HCEC 1CT (cell line): ENCODE measurements around the gene PPFIBP2.
A peak's percentile ranks its signal among the peaks of the same experiment; 100 is the strongest.

ENCODE experiments used
- DNase-seq: peaks from one replicate; pipeline ENCODE4 v3.0.0-alpha.2; 2017

PPFIBP2 gene

DNA sequence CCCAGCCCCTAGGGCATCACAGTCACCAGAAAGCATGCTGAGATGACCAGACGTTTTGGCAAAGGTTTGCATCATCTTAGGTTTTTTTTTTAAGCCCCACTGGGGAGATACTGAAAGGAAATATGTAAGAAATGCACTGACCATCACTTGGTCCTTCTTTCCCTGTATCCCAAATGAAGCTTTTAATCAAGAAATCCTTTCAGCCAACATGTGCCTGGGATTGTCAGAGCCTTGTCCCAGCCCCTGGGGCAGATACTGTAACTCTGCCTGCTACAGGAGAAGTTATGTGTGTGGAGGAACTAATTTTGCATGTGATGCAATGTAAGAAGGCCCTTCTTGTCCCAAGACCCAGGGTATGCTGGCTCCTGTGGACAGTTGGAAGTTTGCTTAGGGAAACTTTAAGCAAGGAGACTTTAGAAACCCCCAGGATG lies 65.6 kb downstream of the PPFIBP2 start:
- DNase-seq: no peak

DNA sequence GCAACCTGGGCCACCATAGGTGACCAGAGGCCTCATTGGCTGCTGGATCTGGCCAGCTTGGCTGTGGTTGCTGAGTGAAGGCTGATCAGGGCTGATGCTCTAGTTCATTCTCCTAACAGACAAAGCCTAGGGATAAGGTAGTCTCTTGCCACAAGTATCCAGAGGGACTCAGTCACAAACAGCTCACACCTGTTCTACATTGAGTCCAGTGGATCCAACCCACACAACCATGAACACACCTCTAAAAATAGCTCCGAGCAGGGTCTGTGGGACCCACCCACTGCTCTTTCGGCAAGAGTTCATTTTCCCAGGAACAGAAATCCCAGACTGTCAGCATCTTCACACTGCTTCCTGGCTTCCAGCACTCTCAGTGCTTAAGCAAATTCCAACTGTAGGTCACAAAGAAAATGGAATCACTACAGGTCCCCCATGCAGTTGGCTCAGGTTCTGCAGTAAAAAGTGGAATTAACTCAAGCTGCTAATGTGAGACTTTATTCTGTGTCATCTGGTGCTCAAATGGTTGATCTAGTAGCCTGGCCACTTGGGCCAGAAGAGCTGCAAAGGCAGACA lies 67.3 kb downstream of the PPFIBP2 start:
- DNase-seq: no peak

DNA sequence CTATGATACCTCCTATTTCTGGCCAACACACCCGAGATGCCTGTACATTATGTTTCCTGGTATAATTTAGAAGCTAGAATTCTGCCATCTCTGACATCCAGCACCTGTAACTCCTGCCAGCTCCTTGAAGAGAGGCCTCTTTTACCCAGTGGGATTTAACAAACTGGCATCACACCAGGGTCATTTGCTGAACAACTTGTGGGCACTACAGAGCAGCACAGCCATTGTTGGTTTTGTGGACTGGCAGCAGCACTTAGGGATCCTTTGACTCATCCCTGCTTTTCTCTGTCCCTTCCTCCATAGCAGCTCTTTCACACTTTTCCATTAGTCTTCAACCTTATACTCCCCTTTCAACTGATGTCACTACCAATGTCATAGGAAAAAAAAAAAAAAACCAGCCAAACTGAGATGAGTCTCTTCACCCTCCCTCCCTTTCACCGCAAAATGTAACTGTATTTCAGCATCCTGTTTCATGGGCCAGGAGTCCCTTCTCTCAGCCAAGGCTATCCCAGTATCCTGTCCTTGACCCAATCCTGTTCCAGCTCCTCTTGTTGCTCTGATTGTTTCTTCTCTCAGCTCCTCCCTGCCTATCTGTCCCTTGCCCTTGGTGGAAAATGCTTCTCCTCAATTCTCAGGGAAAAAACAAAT lies 68.7 kb downstream of the PPFIBP2 start:
- DNase-seq: no peak

DNA sequence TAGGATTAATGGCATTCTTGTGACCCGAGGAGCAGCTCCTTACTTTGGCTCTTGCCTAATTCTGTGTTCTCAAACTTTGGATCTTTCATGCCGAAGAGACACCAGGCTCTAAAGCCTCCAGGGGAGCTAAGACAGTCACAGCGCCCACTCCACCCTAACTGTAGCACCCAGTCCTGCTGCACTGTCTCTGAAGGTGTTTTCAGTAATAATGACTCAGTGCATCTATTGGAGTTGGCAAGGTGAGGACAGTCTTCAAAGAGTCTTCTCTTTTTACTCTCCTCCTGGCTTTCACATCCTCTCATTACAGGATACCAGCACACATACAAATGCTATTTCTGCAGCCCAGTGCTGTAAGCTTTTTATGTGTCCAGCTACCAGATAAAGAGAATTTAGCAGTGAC lies 69.4 kb downstream of the PPFIBP2 start:
- no peak for DNase-seq

DNA sequence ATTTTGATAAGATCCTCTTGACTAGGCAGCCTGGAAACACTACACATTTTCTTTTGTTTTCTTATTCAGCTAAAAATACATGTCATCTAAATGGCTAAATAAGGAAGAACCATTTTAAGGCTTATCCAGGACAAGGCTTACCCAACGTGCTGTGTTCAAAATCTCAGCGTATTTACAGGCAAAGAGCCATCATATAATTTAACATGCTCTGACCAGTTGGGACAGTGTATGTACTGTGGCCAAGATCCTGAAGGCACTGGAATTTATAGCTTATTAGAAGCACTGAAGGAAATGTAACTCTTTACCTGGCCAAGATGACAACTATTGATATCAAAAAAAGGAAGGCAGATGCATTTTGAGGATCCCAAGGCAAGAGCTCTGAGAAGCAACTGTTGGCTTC lies 71.1 kb downstream of the PPFIBP2 start:
- no peak for DNase-seq

DNA sequence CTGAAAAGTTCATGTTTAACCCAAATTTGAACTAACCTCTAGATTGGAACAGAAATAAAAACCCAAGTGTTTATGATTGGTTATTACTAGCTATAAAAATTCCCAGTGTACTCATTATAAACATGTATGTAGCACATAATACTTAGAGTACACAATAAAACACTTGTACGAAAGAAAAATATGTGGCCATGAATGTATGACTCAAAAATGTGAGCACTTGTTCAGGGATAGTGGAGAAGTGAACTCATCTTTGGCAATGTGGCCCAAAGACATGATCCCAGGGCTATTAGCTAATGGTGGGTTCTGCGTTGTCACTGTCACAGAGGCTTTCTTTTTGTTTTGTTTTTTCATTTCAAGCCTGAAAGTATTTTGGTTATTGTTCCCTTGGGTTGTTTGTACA lies 72.0 kb downstream of the PPFIBP2 start:
- DNase-seq: no peak

DNA sequence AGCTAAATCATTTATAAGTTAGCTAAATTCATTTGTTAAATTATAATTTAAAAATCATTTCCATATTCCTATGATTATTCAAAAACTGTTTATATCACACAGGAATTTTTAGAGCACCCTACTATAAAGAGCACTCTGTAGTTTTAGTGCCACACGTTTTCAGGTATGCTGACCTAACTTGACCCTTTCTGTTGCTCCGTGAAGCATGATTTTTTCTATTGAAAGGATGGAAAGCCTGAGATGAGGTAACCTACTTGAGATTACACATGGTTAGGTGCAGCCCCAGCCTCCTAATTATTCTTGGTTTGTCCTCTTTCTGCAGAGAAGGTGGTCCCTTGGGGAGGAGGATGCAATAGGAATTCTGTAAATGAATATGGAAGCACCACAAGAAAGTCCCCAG lies 72.6 kb downstream of the PPFIBP2 start:
- no peak for DNase-seq

DNA sequence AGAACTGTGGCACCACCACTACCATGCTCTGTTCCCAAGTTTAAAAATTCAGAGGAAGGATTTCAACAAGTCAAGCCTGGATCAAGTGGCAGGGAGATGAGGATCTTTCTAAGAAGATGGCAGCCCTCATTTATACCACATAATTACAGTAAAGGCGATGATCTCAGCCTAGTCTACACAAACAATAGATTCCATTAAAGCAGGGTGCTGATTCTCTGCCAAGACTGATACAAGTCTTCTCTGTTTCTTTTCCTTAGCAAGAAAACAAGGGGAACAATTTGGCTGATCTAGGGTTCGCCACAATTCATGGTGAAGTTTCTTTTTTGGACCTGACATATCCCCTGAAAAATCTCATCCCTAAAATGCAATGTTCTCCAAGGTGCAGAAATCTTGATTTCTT lies 73.9 kb downstream of the PPFIBP2 start:
- no peak for DNase-seq

DNA sequence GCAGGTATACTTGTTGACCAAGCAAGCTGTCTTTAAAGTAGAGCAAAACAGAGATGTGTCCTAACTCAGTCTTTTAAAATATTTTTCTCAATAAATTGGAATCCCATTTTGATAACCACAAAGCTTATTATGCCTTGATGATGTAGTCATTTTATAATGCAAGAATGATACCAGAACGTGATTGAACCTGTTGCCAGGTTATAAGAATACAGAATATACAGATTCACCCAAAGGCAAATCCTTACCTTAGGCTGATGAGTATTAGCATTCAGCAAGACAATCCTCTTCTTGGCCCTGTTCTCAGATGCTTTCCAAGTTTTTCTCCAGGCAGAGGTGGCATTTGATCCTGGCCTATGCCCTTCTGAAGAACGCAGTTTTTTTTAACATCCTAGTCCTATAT lies 76.1 kb downstream of the PPFIBP2 start:
- DNase-seq: no peak

DNA sequence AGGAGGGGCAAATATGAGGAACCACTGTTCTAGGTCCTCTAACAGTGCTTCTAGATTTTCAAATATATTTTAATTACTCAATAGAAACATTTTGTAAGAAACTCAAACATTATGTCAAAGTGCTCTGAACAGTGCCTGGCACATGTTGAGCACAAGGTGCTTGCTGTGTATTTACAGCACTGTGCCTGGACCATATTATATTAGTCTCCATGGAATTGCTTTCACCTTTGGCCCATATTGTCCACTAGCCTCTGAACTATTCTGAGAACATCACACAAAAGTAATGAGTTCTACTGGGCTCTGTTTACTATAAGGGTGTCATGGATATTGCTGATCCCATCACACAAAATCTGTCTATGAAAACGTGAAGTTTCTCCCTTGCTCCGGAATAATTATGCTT lies 76.7 kb downstream of the PPFIBP2 start:
- DNase-seq: no peak

DNA sequence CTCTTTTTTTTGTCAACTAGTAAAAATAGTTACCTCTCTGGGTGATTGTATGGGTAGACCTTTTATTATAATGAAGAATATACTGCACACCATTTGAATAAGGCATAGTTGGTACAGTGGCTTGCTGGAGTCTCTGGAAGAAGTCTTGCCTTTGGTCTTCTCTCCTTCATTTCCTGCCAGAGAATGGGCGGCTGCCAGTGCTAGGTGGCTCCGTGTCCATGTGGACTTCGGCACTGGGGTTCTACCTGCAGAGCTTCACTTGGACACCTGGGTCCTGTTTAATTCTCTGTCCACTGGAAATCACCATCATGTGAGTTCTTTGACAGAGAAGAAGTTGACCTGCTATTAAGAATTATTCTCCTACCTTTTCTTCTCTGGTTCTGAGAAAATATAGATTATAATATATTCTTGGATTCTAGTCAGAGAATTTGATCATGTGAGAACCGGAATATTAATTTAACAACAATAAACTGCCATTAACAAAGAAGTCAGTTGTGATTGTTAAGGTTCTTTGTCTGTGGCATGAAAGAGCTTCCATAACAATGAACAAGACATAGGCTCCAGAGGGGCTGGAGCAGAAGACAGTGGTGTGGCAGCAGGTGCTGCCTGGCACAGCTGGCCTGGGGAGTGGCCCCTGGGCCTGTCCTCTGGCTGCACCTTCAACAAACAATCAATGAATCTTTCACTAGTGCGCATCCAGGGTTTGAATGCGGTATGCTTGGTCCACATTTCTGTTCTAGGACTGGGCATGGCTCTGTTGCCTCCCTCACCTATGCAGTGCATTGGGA lies 77.5 kb downstream of the PPFIBP2 start:
- DNase-seq: no peak

DNA sequence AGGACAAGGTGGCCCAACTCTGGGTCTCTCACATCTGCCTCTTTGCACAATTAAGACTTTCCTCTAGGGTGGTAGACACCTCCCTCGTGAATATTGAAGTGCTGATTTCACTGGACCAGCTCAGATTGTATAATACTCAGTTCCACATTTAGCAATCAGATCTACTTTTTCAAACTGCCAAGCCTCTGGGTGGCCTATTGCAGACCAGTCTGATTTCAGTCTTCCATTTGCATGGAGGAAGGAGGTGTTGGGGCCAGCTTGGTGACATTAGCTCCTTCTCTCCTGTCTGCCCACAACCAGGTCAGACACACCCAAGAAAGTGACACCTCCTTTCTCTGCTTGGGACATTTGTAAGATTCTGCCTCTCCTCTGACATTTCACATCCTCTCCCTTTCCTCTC lies 78.2 kb downstream of the PPFIBP2 start:
- no peak for DNase-seq

DNA sequence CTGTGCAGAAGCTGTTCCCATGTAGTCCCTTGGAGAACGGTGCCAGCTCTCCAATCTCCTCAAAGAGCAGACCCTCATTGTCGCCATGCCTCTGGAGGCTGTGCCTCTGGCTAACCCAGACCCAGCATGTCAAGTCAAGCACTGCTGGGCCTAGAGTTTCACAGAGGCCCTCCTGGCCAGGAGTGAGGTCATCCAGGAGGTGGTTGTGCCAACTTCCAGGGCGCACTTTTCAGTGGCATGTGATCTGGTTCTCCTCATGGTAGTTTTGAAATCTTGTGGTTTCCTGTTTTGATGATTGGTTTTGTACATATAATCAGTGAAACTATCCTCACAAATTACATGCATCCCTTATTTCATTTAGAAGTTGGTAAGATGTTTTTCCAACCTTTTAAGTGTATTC lies 78.9 kb downstream of the PPFIBP2 start:
- peak; percentile 57 for DNase-seq

DNA sequence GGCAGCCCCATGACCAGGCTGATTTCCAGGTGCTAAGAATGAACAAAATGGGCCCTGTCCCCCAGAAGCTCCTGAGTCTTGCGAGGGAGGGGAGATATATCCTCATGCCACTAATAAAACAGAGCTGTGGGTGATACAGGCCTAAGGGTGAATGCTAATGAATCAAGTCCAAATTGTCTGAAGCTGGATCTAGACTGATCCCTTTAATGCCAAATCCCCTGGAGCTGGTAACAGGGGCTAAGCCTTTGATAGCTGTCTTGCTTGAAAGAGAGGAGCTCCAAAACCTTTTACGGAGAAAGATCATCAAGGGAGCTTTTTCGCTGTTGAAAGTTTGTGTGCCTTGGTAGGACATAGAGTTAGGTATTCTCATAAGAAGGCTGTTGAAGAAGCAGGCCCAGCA lies 79.7 kb downstream of the PPFIBP2 start:
- DNase-seq: no peak

DNA sequence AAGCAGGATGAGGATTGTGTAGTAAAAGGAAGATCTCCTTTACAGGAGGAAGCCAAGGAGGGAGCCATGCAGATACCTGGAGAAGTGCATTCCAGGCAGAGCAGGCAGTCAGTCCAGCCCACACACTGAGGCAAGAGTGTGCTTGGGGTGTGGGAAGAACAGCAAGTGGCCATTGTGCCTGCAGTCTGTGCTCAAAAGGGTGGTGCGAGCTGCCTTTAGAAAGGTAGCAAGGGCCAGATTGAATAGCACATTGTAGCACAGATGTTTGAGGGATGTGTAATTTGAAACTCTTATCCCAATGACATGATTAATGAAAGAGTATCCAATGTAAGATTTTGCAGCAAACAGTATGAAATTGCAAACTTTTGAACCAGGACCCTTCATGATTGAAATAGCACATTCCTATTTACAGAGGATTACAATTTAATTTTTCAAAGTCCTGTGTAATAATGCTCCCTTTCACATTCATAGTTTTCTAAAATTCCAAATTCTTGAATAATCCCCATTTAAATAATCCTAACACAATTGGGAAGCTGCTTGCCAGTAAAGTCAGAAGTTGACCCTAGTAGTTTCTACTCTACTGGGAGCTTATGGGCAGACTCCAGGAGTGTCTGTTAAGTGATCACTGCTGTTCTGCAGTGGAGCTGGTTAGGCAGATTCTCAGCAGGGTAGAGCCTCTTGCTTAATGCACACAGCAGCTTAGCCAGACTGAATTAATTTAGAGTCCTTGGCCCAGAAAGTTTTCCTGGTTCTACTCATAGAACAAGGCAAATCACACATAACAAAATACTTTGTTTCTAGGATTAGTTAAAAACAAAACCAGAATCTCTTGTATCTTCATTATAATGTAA lies 81.4 kb downstream of the PPFIBP2 start:
- DNase-seq: no peak

DNA sequence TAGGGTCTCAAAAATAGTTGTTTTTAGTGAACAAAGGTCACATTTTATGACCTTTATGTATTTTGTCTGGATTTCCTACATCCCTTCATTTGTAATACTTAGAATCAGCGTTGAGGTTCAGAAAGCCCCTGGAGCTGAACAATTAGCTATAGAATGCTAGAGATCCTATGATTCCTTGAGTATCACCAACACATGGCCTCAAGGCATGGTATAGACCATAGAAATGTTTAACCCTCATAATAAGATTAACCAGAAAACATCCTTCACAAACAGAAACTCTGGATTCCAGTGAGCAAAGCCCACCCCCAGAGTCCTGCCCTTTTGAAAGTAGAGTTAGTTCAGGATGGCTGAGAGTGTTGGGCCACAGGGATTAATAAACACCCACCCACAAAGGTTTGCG lies 82.2 kb downstream of the PPFIBP2 start:
- DNase-seq: no peak

DNA sequence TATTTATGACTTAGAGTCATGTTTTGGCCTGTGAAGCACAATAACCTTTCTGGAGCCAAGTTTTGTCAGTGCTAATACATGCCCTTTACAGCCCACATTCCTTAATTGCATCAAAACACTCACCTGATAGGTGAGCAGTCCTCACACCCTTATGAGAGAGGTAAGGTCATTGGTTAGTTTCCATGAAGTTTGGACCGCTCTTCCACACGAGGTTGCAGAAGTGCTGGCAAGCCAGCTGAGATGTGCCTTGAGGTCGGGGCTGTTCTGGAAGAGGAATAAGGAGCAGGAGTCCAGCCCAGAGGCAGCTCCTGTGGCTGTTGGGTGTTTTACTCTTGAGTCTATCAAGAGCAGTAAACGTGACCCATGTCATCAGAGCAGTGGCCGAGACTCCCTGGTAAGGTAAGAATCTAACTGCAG lies 83.2 kb downstream of the PPFIBP2 start:
- DNase-seq: no peak

DNA sequence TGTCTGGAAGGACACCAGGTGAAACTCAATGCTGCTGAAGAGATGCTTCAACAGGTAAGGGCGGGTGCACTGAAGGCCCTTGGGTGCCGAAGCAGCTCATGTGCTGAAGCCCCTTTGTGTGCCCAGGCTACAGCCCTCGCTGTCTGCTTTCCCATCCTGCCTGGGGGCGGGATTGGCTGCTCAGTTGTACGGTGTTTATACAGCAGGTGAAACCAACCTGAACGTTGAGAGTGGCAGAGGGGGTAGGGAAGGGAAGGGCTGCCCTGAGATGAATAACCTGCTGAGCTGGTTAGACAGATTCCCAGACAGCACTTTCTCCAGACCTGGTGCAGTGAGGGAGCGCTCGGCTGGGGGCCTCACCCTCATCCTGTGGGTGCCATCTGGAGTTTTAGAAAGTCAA lies 83.8 kb downstream of the PPFIBP2 start:
- DNase-seq: no peak

DNA sequence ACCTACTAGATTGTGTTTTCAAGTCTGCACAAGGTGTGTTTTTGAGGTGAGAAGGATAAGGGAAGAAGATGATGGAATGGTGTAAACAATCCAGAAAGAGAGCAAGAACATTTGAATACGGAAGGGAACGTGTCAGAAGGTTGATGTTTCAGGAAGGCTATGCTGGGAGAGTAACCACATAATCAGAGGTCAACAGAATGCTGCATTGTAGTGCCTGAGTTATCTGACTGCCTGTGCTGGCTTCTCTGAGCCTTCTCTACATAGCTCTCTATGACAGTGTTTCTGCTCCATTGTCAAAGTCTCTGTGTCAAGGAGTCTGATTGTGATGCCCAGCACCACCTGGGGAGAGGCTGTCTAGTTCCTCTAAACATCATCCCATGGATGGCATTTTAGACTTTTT lies 85.4 kb downstream of the PPFIBP2 start:
- DNase-seq: no peak

DNA sequence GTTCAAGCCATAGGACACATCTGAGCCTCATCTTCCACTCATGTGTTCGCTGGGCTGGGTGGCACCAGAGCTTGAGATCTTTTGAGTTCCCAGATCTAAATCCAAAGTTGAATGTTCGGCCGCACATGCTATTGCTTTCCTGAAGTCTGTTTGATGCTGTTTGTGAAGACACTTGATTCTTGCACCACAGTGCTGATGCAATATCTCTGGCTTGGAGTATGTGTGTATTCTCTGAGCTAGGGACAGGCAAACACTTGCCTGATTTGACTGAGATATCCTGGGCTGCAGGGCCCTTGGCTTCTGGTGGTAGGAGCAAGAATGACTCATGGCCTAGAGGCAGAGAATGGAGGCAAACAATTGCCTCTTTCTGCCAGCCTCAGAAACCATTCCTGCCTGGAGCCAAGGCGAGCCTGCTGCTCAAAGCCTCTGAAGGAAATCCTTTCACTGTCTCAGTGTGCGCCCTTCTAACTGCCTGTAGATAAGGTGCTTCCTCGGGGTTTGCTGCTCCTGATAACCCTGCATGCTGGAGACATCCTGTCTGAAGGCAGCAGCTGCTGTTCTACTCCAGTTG lies 86.5 kb downstream of the PPFIBP2 start:
- DNase-seq: peak; percentile 7

DNA sequence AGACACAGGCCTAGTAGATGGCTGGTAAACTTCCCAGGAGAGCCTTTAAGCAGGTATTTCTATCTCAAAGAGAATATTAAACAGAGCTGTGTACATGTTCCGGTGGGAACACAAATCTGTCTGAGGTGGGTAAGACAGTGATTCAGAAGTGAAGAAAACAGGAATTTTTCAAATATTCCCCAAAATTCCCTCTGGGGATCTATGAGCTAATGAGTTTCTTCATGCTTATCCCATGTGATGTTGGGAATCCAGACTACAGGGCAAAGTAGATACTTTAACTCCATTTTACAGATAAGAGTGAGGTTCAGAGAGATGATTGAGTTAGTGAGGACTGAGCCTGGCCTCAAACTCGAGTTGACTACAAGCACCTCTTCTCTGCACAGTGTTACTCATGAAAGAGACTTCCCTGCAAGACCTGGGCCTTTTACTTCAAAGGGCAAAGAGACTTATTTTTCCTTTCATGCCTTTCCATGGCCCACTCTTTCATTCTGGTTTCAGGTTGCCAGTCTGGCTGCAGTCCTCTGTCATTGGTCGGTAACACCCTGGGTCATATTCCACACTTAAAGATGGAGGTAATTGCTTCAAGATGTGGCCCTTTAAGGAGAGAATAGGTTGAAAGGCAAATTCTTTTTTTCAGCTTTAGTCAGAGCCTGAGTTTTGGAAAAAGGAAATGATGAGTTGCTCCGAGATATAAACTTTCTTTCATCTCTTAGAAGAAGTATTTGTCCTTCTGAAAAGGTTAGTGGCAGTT lies 89.4 kb downstream of the PPFIBP2 start:
- DNase-seq: no peak

DNA sequence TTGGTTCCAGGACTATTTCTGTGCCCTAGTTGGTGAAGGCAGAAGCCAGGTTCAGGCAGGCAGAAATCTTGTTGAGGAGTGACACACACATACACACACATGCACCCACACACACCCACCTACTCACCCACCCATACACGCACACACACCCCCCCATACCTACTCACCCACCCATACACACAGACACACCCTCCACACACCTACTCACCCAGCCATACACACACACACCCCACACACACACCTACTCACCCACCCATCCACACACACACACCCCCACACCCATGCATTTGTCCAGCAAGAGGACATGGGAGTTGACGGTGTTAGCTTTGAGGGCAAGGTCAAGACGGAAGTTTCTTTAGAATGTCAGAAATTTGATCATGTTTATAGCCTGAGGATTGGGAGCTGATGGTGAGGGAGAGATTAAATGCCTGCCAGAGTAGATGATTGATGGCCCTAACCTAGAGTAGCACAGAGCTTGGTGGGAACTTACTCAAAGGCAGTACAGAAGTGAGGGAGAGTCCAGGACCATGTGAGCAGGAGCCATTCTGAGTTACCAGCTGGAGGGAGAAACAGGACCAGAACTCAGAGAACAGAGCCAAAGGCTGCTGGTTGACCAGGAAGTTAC lies 90.6 kb downstream of the PPFIBP2 start:
- no peak for DNase-seq
